ENCODE measurements around the gene MACROD2.

MACROD2 gene

GRCh38 chr20:14434384-14435136 lies 439.2 kb downstream of the MACROD2 start:
- H3K4me3 ChIP-seq (ENCODE audit: low read depth, low read length) = no peak overlapping the region
- no peak for TF ChIP-seq CTCF (IDR thresholded peaks at IDR 0.05; ENCODE audit: borderline replicate concordance, insufficient read depth, low read depth, low read length)

GRCh38 chr20:14441201-14441600 lies 445.9 kb downstream of the MACROD2 start:
- no peak for TF ChIP-seq CTCF (IDR thresholded peaks at IDR 0.05; ENCODE audit: borderline replicate concordance, insufficient read depth, low read depth, low read length)

DNA sequence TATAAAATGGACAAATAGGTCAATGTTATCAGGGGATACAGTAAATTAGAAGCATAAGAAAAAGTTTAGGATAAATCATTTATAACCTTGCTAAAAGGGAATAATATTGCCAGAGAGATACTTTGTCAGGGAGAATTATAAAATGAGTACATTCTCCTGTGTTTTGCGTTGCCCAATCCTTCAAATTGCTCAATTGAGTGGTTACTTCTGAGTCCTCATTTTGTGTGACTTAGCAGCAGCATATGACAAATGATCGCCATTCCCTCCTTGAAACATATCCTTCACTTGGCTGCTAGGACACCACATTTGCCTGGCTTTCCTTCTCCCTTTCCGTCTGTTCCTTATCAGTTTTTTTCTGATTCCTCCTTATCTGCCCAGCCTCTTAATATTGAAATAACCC lies 448.8 kb downstream of the MACROD2 start:
- H3K4me3 ChIP-seq (ENCODE audit: low read depth, low read length) = no peak overlapping the region
- TF ChIP-seq CTCF (IDR thresholded peaks at IDR 0.05; ENCODE audit: borderline replicate concordance, insufficient read depth, low read depth, low read length) = no peak

More at GRCh38 chr20:14441201-14441600, 445.9 kb downstream of the MACROD2 start:
- no peak overlapping the region for H3K4me3 ChIP-seq (ENCODE audit: low read depth, low read length)

- TF ChIP-seq CTCF (IDR thresholded peaks at IDR 0.05; ENCODE audit: borderline replicate concordance, insufficient read depth, low read depth, low read length) = no peak
- no peak overlapping the region for H3K4me3 ChIP-seq (ENCODE audit: low read depth, low read length)
Measured at GRCh38 chr20:14445310-14445709, 450.0 kb downstream of the MACROD2 start.

DNA sequence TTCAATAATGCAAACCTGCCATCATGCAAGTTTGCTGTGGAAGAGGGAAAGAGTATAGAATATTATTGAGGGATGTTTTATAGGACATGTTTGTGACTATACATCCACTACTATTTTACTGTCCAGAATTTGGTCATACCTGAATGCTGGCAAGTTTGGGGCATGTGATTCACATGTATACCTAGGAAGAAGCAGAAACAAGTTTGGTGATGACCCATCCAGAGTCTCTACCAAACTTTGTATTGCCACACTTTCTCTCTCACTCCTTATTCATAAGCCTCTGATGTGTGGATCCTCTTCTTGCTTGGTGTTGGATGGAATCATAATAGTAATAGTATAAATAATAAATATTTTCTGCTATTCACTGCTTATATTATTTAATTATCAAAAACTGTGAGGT lies 450.6 kb downstream of the MACROD2 start:
- H3K4me3 ChIP-seq (ENCODE audit: low read depth, low read length) = no peak overlapping the region
- TF ChIP-seq CTCF (IDR thresholded peaks at IDR 0.05; ENCODE audit: borderline replicate concordance, insufficient read depth, low read depth, low read length) = no peak

- TF ChIP-seq CTCF (IDR thresholded peaks at IDR 0.05; ENCODE audit: borderline replicate concordance, insufficient read depth, low read depth, low read length) = no peak
- H3K4me3 ChIP-seq (ENCODE audit: low read depth, low read length) = no peak overlapping the region
Measured at GRCh38 chr20:14446446-14446845, 451.1 kb downstream of the MACROD2 start.

- no peak overlapping the region for H3K4me3 ChIP-seq (ENCODE audit: low read depth, low read length)
- TF ChIP-seq CTCF (IDR thresholded peaks at IDR 0.05; ENCODE audit: borderline replicate concordance, insufficient read depth, low read depth, low read length) = no peak
Measured at GRCh38 chr20:14449323-14449722, 454.0 kb downstream of the MACROD2 start.

All from GM12875 (cell line).